ENCODE data around the gene STK32B.

Gene STK32B

DNA sequence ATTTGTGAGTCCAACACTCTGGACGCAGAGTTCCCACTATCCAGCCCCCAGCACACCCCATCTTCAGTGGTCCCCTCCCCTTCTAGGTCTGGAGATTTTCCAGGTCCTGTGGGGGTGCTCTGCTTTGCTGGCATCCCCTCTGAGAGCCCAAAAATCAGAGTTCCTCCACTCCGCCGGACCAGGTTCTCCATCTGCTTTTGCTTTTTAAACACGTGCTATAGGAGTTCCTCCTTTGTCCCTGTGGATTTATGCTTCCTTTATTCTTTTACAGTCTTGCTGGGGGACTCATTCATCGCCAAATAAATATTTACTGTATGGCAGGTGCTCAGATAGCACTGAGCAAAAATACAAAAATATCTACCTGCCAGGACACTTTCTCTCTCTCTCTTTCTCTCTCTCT, 324.7 kb downstream of the STK32B start:
- H3K4me1 ChIP-seq: no peaks in the 10 kb centered on the region
- peaks cover 0 to 5% (median 0%) of the 10 kb centered on the region in 3 donors for H3K9me3 ChIP-seq
- intact Hi-C loops (cut with DNase I; ENCODE audit: low total_unique reads): no loop called here
- no peaks in the 10 kb centered on the region for H3K27me3 ChIP-seq
- no peak overlapping the region for H3K27ac ChIP-seq
- no peak overlapping the region for H3K4me3 ChIP-seq
- no peaks in the 10 kb centered on the region for H3K36me3 ChIP-seq
- TF ChIP-seq, protein P1, sequence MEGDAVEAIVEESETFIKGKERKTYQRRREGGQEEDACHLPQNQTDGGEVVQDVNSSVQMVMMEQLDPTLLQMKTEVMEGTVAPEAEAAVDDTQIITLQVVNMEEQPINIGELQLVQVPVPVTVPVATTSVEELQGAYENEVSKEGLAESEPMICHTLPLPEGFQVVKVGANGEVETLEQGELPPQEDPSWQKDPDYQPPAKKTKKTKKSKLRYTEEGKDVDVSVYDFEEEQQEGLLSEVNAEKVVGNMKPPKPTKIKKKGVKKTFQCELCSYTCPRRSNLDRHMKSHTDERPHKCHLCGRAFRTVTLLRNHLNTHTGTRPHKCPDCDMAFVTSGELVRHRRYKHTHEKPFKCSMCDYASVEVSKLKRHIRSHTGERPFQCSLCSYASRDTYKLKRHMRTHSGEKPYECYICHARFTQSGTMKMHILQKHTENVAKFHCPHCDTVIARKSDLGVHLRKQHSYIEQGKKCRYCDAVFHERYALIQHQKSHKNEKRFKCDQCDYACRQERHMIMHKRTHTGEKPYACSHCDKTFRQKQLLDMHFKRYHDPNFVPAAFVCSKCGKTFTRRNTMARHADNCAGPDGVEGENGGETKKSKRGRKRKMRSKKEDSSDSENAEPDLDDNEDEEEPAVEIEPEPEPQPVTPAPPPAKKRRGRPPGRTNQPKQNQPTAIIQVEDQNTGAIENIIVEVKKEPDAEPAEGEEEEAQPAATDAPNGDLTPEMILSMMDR (IDR thresholded peaks at IDR 0.05): no peak
- no peak for DNase-seq

DNA sequence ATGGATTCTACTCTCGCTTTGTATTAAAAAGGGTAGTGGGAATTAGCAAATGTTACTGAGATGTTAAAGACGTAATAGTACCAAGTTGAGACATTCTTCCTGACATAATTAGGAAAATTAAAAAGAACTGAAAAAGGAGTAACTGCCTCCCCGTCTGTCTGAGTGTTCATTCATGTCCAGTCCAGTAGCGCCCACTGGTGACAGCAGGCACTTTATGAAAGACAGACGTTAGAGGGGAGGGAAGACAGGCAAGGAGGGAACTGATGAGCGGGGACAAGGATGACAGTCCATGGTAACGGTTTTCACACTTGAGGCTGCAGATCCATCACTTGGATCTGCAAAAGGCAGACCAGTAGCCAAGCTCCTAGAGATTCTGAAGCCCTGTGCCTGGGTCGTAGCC, 326.7 kb downstream of the STK32B start:
- Histone ChIP-seq H3K27ac (no peak overlapping the region), H3K4me3 (no peak overlapping the region), H3K36me3 (no peaks in the 10 kb centered on the region), H3K9me3 (peaks cover 0 to 5% (median 0%) of the 10 kb centered on the region in 3 donors), H3K4me1 (peaks cover 0 to 18% (median 5%) of the 10 kb centered on the region in 4 donors), H3K27me3 (no peaks in the 10 kb centered on the region)
- intact Hi-C loops (cut with DNase I; ENCODE audit: low total_unique reads): no loop called here
- no peak for DNase-seq
- TF ChIP-seq, protein P1 (IDR thresholded peaks at IDR 0.05): no peak

DNA sequence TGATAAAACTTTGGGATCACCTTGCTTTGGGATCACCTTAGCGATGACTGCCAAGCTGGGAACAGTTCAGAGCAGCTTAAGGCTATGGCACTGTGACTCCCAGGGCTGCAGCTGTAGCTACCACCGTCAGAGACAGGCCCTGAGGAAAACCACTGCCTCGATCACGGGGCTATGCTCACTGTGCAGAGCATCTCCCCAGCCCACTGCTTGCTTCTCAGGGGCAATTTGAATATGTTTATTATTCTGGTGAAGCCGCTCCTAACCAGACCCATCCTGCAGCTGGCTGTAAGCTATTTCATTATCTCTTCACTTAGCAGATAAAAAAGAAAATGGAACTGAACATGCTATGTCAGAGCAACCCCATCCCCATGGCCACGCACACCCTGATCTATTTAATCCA, 328.6 kb downstream of the STK32B start:
- Histone ChIP-seq H3K27ac (no peak overlapping the region), H3K36me3 (no peaks in the 10 kb centered on the region), H3K27me3 (no peaks in the 10 kb centered on the region), H3K9me3 (no peaks in the 10 kb centered on the region), H3K4me1 (peaks cover 0 to 20% (median 6%) of the 10 kb centered on the region in 4 donors), H3K4me3 (no peak overlapping the region)
- TF ChIP-seq, protein P1 (IDR thresholded peaks at IDR 0.05): no peak
- intact Hi-C loops (cut with DNase I; ENCODE audit: low total_unique reads): no loop called here
- DNase-seq: no peak

- Histone ChIP-seq H3K27ac (no peak overlapping the region), H3K4me1 (peaks cover 0 to 20% (median 6%) of the 10 kb centered on the region in 4 donors), H3K9me3 (no peaks in the 10 kb centered on the region), H3K4me3 (no peak overlapping the region), H3K36me3 (no peaks in the 10 kb centered on the region), H3K27me3 (no peaks in the 10 kb centered on the region)
- TF ChIP-seq, protein P1 (IDR thresholded peaks at IDR 0.05): no peak
- DNase-seq: peak in 1 of 2 donors; percentile 1
- intact Hi-C loops (cut with DNase I; ENCODE audit: low total_unique reads): no loop called here
Observed at GRCh38 chr4:5381961-5382441, 330.7 kb downstream of the STK32B start.

DNA sequence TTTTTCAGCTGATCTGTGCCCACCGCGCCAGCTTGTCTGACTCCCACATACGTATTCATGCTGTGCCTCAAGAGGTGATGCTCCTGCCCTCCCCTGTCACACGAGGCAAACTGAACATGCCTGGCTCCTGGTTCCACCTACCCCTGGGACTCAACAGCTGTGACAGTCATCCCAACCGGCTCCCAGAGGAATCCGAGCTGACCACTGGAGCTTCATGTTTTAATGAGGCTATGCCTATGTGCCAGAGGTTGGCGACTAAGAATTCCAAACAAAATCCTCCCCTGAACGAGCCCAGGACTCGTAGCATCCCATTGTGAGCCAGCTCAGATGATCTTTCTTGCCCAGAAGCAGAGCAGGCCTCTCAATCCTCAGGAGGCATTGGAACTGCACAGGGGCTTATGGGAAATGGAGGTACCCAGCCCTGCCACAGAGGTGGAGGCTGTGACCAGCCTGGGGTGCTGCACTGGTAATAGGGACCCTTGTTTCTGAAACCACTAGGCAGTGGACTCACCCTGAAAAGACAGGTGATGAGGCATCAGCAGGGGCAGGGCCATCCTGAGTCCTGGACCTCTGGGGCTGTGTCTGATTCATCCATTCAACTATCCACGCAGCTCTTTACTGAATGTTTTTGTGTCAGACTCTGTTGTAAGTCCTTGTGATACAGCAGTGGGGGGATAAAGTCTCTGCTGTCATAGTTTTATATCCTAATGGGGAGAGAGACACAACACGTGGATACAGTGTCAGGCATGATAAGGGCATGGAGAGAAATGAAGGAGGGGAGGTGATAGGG, 332.1 kb downstream of the STK32B start:
- intact Hi-C loops (cut with DNase I; ENCODE audit: low total_unique reads): no loop called here
- no peaks in the 10 kb centered on the region for H3K27me3 ChIP-seq
- no peaks in the 10 kb centered on the region for H3K36me3 ChIP-seq
- no peaks in the 10 kb centered on the region for H3K9me3 ChIP-seq
- peaks cover 0 to 20% (median 6%) of the 10 kb centered on the region in 4 donors for H3K4me1 ChIP-seq
- H3K27ac ChIP-seq: no peak overlapping the region
- TF ChIP-seq, protein P1 (IDR thresholded peaks at IDR 0.05): no peak
- H3K4me3 ChIP-seq: no peak overlapping the region
- DNase-seq: no peak
